Measurements from ENCODE around the gene OR10S1.

GRCh38 chr11:123956752-123957151 is 20.8 kb downstream of the OR10S1 start:
- TF ChIP-seq GATA2 (IDR thresholded peaks at IDR 0.05; ENCODE audit: low read depth, low read length) (no peak), GATA3 (IDR thresholded peaks at IDR 0.05; ENCODE audit: low read depth, low read length) (no peak)
